NCI-H345 treated with DMSO at 0.1 percent for 48 hours (cell line): Measurements from ENCODE around the gene CA12.

Experiments
- DNase-seq: peaks from one replicate; lab custom pipeline; 2025; ENCODE audit not compliant: unreplicated experiment; lab: John Stamatoyannopoulos, UW

CA12 gene

GRCh38 chr15:63379492-63380150 lies 2.0 kb downstream of the CA12 start:
- DNase-seq: no peak

DNA sequence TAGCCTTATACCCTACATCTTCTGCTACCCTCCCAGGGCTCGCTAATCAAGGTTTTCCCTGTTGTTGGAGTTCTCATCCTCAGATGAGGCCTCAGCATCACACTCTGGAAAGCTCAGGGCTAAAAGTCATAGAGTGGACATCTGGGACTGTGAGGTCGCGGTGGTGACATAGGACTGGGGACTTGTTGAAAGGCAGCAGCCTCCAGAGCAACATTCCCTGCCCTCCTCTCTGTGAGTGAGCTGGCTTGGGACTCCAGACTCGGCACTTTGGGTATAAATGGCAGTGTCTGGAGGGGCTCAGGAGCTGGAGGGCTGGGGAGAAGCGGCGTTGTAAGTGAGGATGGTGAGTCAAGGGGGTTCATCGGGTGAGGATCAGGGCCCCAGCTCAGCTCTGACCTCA lies 2.7 kb downstream of the CA12 start:
- no peak for DNase-seq

- DNase-seq: no peak
Measured at GRCh38 chr15:63374686-63375520, 6.7 kb downstream of the CA12 start.

- DNase-seq: no peak
Measured at GRCh38 chr15:63373866-63374548, 7.6 kb downstream of the CA12 start.

- no peak for DNase-seq
Measured at GRCh38 chr15:63373330-63373729, 8.3 kb downstream of the CA12 start.

- DNase-seq: no peak
Measured at GRCh38 chr15:63372753-63373152, 8.9 kb downstream of the CA12 start.

DNA sequence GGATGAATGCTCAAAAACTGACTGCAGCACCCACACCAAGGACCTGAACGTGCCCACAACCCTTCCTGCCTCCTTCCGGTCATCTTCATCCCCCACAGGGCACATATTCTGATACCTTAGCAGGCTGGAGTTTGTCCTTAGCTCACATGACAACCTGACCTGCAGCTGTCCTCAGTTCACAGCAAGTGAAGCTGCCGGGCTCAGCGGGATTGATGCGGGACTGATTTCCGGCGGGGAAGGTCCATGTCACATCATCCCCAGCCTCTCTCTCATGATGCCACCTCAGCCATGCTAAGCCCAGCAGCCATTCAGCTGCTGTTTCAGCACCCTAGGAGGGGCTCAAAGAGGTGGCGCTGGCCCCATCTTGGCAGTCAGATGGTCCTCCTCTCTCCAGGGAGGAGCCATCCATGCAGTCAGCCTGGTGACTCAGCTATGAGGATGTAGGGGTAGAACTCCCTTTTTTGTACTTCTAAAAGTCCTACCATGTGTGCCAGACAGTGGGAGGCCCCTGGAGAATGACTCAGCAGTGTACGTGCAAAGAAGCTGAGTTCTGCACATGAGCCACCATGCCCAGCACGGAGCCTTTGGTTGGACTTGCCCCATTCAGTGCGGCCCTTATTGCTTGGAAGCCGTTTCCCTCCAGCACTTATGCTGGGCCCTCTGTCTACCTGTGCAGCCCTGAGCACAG lies 9.5 kb downstream of the CA12 start:
- DNase-seq: no peak

- DNase-seq: no peak
Measured at GRCh38 chr15:63371297-63371918, 10.2 kb downstream of the CA12 start.

- peak; percentile 71 for DNase-seq
Measured at GRCh38 chr15:63370764-63371163, 10.9 kb downstream of the CA12 start.

DNA sequence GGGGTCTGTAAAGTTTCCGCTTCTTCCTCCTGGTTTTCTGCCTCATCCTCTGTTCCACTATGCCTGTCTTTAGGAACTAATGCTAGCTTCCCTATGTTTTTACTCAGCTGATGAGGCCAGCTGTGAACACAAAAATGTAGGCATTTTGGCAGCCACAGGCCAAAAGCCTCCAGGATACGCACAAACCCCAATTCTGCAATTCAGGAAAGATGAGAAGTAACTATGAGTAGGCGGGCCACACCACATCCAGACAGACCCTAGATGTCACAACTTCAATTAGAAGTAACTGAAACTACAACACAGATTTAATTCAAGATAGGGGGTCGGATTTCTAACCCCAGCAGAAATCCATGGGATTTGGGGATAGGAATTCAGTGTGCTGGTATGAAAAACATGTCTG lies 11.9 kb downstream of the CA12 start:
- no peak for DNase-seq

GRCh38 chr15:63369296-63369695 lies 12.3 kb downstream of the CA12 start:
- no peak for DNase-seq

- DNase-seq: no peak
Measured at GRCh38 chr15:63368503-63368902, 13.1 kb downstream of the CA12 start.

GRCh38 chr15:63367900-63368299 lies 13.7 kb downstream of the CA12 start:
- no peak for DNase-seq

DNA sequence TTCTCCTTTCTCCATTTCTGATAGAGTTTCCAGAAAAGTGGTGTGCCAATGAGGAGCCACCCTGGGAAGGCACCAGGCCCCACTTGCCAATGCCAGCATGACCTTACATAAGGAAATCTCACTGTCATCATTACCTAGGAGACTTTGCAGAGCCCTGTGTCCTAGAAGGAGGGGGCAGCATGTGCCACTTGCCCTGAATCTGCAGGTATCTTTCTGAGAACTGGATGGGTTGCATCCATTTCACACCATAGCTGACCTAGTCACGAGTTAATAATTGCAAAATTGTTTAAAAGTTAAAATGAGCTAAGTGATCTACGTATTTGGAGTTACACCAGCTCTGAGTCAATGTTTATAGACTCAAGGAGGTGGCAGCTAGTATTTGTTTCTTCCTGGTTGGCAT lies 14.3 kb downstream of the CA12 start:
- no peak for DNase-seq

DNA sequence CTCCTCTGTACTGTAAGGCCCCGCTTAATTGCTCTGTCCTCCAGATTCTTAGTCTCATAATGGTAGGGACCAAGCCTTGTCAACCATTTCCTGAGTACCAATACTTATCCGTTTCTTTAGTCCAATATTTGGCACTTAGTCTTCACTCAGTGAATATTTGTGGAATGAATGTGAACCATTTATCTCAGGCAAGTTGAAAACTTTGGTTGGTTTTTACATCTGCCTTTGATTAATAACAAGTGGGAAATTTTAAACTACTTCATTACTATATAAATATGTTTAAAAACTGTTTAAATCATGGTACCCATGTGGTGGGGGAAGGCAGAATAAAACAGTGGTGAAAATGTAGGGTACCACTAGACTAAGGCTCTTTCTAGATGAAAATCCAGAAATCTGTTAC lies 15.2 kb downstream of the CA12 start:
- no peak for DNase-seq

GRCh38 chr15:63365273-63365680 lies 16.4 kb downstream of the CA12 start:
- no peak for DNase-seq

- DNase-seq: no peak
Measured at GRCh38 chr15:63364399-63365272, 17.0 kb downstream of the CA12 start.

DNA sequence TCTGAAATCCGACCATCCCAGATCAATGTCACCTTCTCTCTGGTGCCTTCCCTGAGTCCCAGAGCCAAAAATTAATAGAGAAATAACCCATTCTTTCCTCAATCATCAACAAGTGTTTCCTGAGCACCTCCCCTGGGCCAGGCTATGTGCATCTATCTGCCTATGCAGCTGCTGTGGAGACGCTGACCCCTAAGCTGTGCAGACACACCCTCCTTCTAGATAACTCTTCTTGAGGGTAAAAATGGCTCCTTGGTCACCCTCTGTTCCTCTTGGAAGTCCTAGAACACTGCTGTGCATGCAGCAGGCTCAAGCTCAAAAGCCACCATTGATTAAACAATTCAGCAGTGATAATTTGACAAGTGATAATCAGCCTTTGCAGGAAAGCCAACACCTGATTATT lies 18.4 kb downstream of the CA12 start:
- no peak for DNase-seq

DNA sequence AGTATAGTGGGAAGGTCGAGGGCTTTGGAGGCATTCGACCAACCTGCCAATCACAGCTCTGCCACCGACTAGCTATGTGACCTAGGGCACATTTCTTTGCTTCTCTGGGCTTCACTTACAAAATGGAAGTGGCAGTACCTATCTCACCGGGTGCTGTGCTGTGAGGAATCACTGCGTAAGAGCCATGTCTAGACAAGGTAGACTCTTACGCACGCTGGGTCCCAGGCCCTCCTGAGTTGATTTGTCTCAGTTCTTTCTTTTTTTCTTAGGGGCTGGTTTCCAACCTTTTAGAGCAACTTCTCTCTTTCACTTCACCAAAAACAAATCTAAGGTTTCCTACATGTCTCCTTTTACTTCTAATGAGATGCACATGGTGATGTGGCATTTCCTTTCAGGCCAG lies 18.8 kb downstream of the CA12 start:
- DNase-seq: no peak

DNA sequence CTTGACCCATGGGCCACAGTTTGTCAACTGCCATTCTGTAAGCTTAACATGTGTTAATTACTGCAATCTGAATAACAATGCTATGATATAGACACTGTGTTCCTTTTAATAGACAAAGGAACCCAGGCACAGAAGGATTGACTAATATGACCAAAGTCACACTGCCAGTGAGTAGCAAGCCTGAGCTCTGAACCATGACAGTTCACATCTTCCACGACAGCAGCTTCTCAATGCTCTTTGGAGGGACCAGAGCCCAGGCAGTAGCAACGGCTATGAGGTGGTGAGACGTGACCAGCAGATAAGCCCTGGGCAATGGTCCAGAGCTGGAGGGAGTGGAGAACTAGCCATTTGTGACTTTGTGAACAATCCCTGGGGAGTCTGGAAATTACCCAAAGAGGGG lies 19.4 kb downstream of the CA12 start:
- DNase-seq: no peak
